OCI-LY1 (cell line): Measurements from ENCODE around the gene CNP.

ENCODE experiments used
- CTCF ChIP-seq: fragments of 200-600 bp; sonication (generic), shearing (Covaris generic); IDR thresholded peaks from 2 replicates; pipeline ENCODE4 v1.5.1; 2017; ENCODE audit warnings: mild to moderate bottlenecking, antibody characterized with exemption, low read length, moderate library complexity, mixed read lengths
- EZH2 ChIP-seq: fragments of 200-600 bp; sonication (generic), shearing (Covaris generic); IDR thresholded peaks from 2 replicates; pipeline ENCODE4 v1.8.0; 2017; ENCODE audit warnings: borderline replicate concordance, mixed run types, mild to moderate bottlenecking, antibody characterized with exemption, low read length, moderate library complexity, mixed read lengths

- no peak for TF ChIP-seq CTCF
- TF ChIP-seq EZH2 = no peak
Observed at GRCh38 chr17:42002792-42003301, 36.3 kb downstream of the CNP start.
